ENCODE results near the gene CD248. TPM values are rescaled to one million over a fixed set of nuclear protein-coding genes. Genes with fewer than 3 reads are reported as not detected.
A peak's percentile ranks its signal among the peaks of the same experiment; 100 is the strongest.

The CD248 gene
- polyA plus RNA-seq, 1 donor from 2014 or later: 0.19 TPM

- Mint-ChIP-seq H3K27me3 (peaks cover 13% of the 10 kb centered on the region), H3K4me3 (peak overlapping the region in 1 of 4 donors; percentile 17), H3K36me3 (peaks cover 3% of the 10 kb centered on the region), H3K4me1 (peaks cover 7 to 13% (median 8%) of the 10 kb centered on the region in 3 donors), H3K9me3 (no peaks in the 10 kb centered on the region), H3K27ac (no peak overlapping the region)
Measured at GRCh38 chr11:66294626-66295620, 21.9 kb downstream of the CD248 start.

- H3K36me3 Mint-ChIP-seq: peaks cover 4% of the 10 kb centered on the region
- H3K27ac Mint-ChIP-seq: peak overlapping the region in 1 of 3 donors; percentile 5
- H3K4me3 Mint-ChIP-seq: peak overlapping the region in 1 of 4 donors; percentile 58
- H3K9me3 Mint-ChIP-seq: no peaks in the 10 kb centered on the region
- peaks cover 15% of the 10 kb centered on the region for H3K27me3 Mint-ChIP-seq
- peaks cover 11 to 19% (median 12%) of the 10 kb centered on the region in 3 donors for H3K4me1 Mint-ChIP-seq
Measured at GRCh38 chr11:66293777-66294625, 22.8 kb downstream of the CD248 start.

GRCh38 chr11:66293352-66293751 lies 23.5 kb downstream of the CD248 start:
- peaks cover 15% of the 10 kb centered on the region for H3K27me3 Mint-ChIP-seq
- H3K9me3 Mint-ChIP-seq: no peaks in the 10 kb centered on the region
- H3K27ac Mint-ChIP-seq: peak overlapping the region in 1 of 3 donors; percentile 5
- H3K36me3 Mint-ChIP-seq: peaks cover 4% of the 10 kb centered on the region
- H3K4me1 Mint-ChIP-seq: peaks cover 12 to 20% (median 13%) of the 10 kb centered on the region in 3 donors
- peak overlapping the region in 2 of 4 donors; percentile 58 to 77 for H3K4me3 Mint-ChIP-seq

GRCh38 chr11:66292543-66293332 lies 24.1 kb downstream of the CD248 start:
- H3K27me3 Mint-ChIP-seq: peaks cover 15% of the 10 kb centered on the region
- H3K27ac Mint-ChIP-seq: peak overlapping the region in 2 of 3 donors; percentile 5 to 83
- peaks cover 4% of the 10 kb centered on the region for H3K36me3 Mint-ChIP-seq
- H3K4me3 Mint-ChIP-seq: peak overlapping the region in 2 of 4 donors; percentile 38 to 92
- H3K4me1 Mint-ChIP-seq: peaks cover 12 to 20% (median 13%) of the 10 kb centered on the region in 3 donors
- H3K9me3 Mint-ChIP-seq: no peaks in the 10 kb centered on the region

GRCh38 chr11:66291706-66292542 lies 24.9 kb downstream of the CD248 start, which contains the start of gene TMEM151A:
TMEM151A (plus strand) TSS chr11:66291894; CDS start chr11:66292014, 120 bp downstream.
- Mint-ChIP-seq H3K36me3 (peaks cover 4% of the 10 kb centered on the region), H3K4me1 (peaks cover 13 to 22% (median 16%) of the 10 kb centered on the region in 3 donors), H3K27me3 (peaks cover 15% of the 10 kb centered on the region), H3K27ac (peak within 1 kb of the TSS in 2 of 3 donors; percentile 74 to 83), H3K9me3 (no peaks in the 10 kb centered on the region), H3K4me3 (peak within 1 kb of the TSS; percentile 61 to 92 (median 88))

- H3K9me3 Mint-ChIP-seq: no peaks in the 10 kb centered on the region
- H3K36me3 Mint-ChIP-seq: peaks cover 3% of the 10 kb centered on the region
- H3K27ac Mint-ChIP-seq: peak overlapping the region in 1 of 3 donors; percentile 74
- H3K4me3 Mint-ChIP-seq: peak overlapping the region in 3 of 4 donors; percentile 50 to 83 (median 66)
- peaks cover 13 to 22% (median 16%) of the 10 kb centered on the region in 3 donors for H3K4me1 Mint-ChIP-seq
- peaks cover 15% of the 10 kb centered on the region for H3K27me3 Mint-ChIP-seq
Measured at GRCh38 chr11:66291303-66291705, 25.5 kb downstream of the CD248 start.

GRCh38 chr11:66290330-66290621 lies 26.6 kb downstream of the CD248 start:
- no peaks in the 10 kb centered on the region for H3K9me3 Mint-ChIP-seq
- H3K27me3 Mint-ChIP-seq: peaks cover 15% of the 10 kb centered on the region
- peak overlapping the region in 1 of 3 donors; percentile 74 for H3K27ac Mint-ChIP-seq
- H3K36me3 Mint-ChIP-seq: peaks cover 1% of the 10 kb centered on the region
- peak overlapping the region; percentile 61 to 97 (median 88) for H3K4me3 Mint-ChIP-seq
- peaks cover 13 to 22% (median 18%) of the 10 kb centered on the region in 3 donors for H3K4me1 Mint-ChIP-seq

- peak overlapping the region; percentile 83 to 97 (median 90) for H3K4me3 Mint-ChIP-seq
- peaks cover 13 to 22% (median 18%) of the 10 kb centered on the region in 3 donors for H3K4me1 Mint-ChIP-seq
- peaks cover 1% of the 10 kb centered on the region for H3K36me3 Mint-ChIP-seq
- H3K27ac Mint-ChIP-seq: peak overlapping the region; percentile 17 to 79 (median 74)
- H3K27me3 Mint-ChIP-seq: peaks cover 15% of the 10 kb centered on the region
- H3K9me3 Mint-ChIP-seq: no peaks in the 10 kb centered on the region
Measured at GRCh38 chr11:66289548-66290329, 27.1 kb downstream of the CD248 start.

- H3K36me3 Mint-ChIP-seq: peaks cover 2% of the 10 kb centered on the region
- no peaks in the 10 kb centered on the region for H3K9me3 Mint-ChIP-seq
- H3K4me3 Mint-ChIP-seq: peak within 1 kb of the TSS; percentile 83 to 97 (median 90)
- H3K27me3 Mint-ChIP-seq: peaks cover 15% of the 10 kb centered on the region
- peaks cover 13 to 22% (median 18%) of the 10 kb centered on the region in 3 donors for H3K4me1 Mint-ChIP-seq
- H3K27ac Mint-ChIP-seq: peak within 1 kb of the TSS; percentile 74 to 93 (median 79)
Measured at GRCh38 chr11:66288671-66289547, 27.9 kb downstream of the CD248 start, which contains the start of gene YIF1A. YIF1A (minus strand) TSS chr11:66289143; CDS start chr11:66288985, 158 bp downstream.

GRCh38 chr11:66287889-66288670 lies 28.8 kb downstream of the CD248 start:
- Mint-ChIP-seq H3K36me3 (peaks cover 2% of the 10 kb centered on the region), H3K4me1 (peaks cover 13 to 22% (median 19%) of the 10 kb centered on the region in 3 donors), H3K27ac (peak overlapping the region in 2 of 3 donors; percentile 74 to 93), H3K9me3 (no peaks in the 10 kb centered on the region), H3K4me3 (peak overlapping the region; percentile 83 to 97 (median 89)), H3K27me3 (peaks cover 11% of the 10 kb centered on the region)

GRCh38 chr11:66287211-66287888 lies 29.5 kb downstream of the CD248 start:
- peaks cover 5% of the 10 kb centered on the region for H3K27me3 Mint-ChIP-seq
- H3K4me1 Mint-ChIP-seq: peaks cover 17 to 21% (median 19%) of the 10 kb centered on the region in 3 donors
- H3K27ac Mint-ChIP-seq: peak overlapping the region in 1 of 3 donors; percentile 74
- H3K9me3 Mint-ChIP-seq: no peaks in the 10 kb centered on the region
- H3K36me3 Mint-ChIP-seq: peaks cover 2% of the 10 kb centered on the region
- peak overlapping the region; percentile 72 to 97 (median 87) for H3K4me3 Mint-ChIP-seq
